H1 (cell line): ENCODE data around the gene CTSK. TPM values are rescaled to one million over a fixed set of nuclear protein-coding genes. Genes with fewer than 3 reads are reported as not detected.

Experiments
- FOSL1 ChIP-seq: IDR thresholded peaks from 2 replicates; pipeline ENCODE4 v1.6.1; 2011; ENCODE audit warnings: mild to moderate bottlenecking, low read depth, low read length, moderate library complexity; ENCODE audit not compliant: insufficient read depth
- KDM4A ChIP-seq: IDR thresholded peaks from one replicate; pipeline ENCODE4 v1.7.1; 2012; ENCODE audit warnings: low read depth, mild to moderate bottlenecking, moderate library complexity, low read length, inconsistent platforms; ENCODE audit not compliant: severe bottlenecking
- MAFK ChIP-seq: IDR thresholded peaks from 2 replicates; pipeline ENCODE4 v1.6.1; 2012; ENCODE audit warnings: low read depth, mild to moderate bottlenecking, improper control_type of control experiment, low read length
- RNF2 ChIP-seq: fragments of 200-900, 300-1000 bp; sonication (generic); IDR thresholded peaks from 2 replicates; pipeline ENCODE4 v1.7.1; 2016; ENCODE audit warnings: borderline replicate concordance, low read depth, mild to moderate bottlenecking, antibody characterized with exemption, low read length; ENCODE audit not compliant: poor library complexity, severe bottlenecking; ENCODE audit errors: missing control alignments
- ZNF274 ChIP-seq: IDR thresholded peaks from 2 replicates; pipeline ENCODE4 v1.7.0; 2012; ENCODE audit warnings: low read length, borderline replicate concordance; ENCODE audit errors: extremely low read depth
- polyA plus RNA-seq, 7 experiments: library from polyadenylated mRNA; depleted of rRNA in 3 of 7; stranded (reverse) in 5 of 7; unstranded in 2 of 7; fragments of >200 nt in 5 of 7; fragments of 200-250 nt in 2 of 7; gene quantifications; 1 replicate in 5 of 7; 2 replicates in 1 of 7; 4 replicates in 1 of 7; pipeline versions ENCODE4 v1.2.1 to v1.2.3, GENCODE V29; 2011 to 2013; ENCODE audit warnings: missing spikeins in 2 of 7, mixed read lengths in 2 of 7
- total RNA-seq: library from RNA; stranded (reverse); fragmentation: NEBNext Ultra II Directional; extraction: Animal tissue kit (Norgen Biotek cat#: 25700); gene quantifications from 2 replicates; pipeline ENCODE4 v1.2.1, GENCODE V29; 2021

Gene CTSK
- total and polyA plus RNA-seq, 2 of the 8 experiments (the other 6 are each of a cell fraction or from before 2014, with no cell fraction given) = 2.7 to 4.2 TPM

GRCh38 chr1:150753416-150753815 is 54.6 kb downstream of the CTSK start (continued):
- TF ChIP-seq KDM4A = no peak
- TF ChIP-seq RNF2 = no peak
- TF ChIP-seq ZNF274 = no peak
- TF ChIP-seq MAFK = no peak
- no peak for TF ChIP-seq FOSL1
